Activated CD8-positive, alpha-beta memory T cell treated with anti-CD3 and anti-CD28 coated beads, Interleukin-2, amount 50 U/mL, for 24 hours (primary cell): Measurements from ENCODE around the gene TMC1.
"Not testable (repeated sequence)": the region's sequence is repeated elsewhere in the genome, so short reads cannot be mapped to it uniquely, and the experiment has no call there.

Source experiments
- DNase-seq: peaks from one replicate; pipeline ENCODE4 v3.0.0-alpha.2; 2020; ENCODE audit errors: extremely low read depth

Gene TMC1

GRCh38 chr9:72526901-72527800 lies 5.7 kb downstream of the TMC1 start:
- DNase-seq, result peak; percentile 43

DNA sequence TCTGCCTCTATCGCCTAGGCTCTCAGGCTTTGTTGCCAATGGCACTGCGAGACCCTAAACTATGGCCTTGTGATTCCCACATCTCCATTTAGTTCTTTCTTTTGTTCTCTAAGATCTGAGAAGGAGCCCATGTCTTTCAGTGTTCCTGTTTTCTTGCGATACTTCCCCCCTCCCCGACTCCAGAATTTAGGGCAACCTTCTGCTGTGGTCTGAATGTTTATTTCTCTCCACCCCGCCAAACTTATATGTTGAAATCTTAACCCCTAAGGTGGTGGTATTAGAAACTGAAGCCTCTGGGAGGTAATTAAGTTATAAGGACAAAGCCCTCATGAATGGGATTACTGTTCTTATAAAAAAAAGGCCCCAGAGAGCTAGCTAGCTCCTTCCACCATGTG lies 6.4 kb downstream of the TMC1 start:
- no peak for DNase-seq

GRCh38 chr9:72529531-72529930 lies 8.1 kb downstream of the TMC1 start:
- no peak for DNase-seq

GRCh38 chr9:72533322-72533721 lies 11.9 kb downstream of the TMC1 start:
- no peak for DNase-seq

- no peak for DNase-seq
Measured at GRCh38 chr9:72534931-72535330, 13.5 kb downstream of the TMC1 start.

- no peak for DNase-seq
Measured at GRCh38 chr9:72537011-72537545, 15.7 kb downstream of the TMC1 start.

DNA sequence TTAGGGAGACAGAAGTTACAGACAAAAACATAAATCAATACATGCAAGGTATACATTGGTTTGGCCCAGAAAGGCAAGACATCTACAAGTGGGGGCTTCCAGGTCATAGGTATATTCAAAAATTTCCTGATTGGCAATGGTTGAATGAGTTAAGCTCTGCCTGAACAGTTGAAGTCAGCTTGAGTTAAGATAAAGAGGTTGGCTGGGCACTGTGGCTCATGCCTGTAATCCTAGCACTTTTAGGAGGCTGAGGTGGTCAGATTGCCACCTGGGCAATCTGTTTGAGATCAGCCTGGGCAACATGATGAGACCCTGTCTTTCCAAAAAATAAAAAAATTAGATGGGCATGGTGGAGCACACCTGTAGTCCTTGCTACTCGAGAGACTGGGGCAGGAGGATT lies 16.3 kb downstream of the TMC1 start:
- DNase-seq, result no peak

- DNase-seq, result no peak
Measured at GRCh38 chr9:72538921-72539702, 17.7 kb downstream of the TMC1 start.

- no peak for DNase-seq
Measured at GRCh38 chr9:72539824-72540347, 18.5 kb downstream of the TMC1 start.

GRCh38 chr9:72540348-72540873 lies 19.0 kb downstream of the TMC1 start:
- DNase-seq, result no peak

GRCh38 chr9:72542537-72542833 lies 21.1 kb downstream of the TMC1 start:
- not testable (repeated sequence) for DNase-seq

DNA sequence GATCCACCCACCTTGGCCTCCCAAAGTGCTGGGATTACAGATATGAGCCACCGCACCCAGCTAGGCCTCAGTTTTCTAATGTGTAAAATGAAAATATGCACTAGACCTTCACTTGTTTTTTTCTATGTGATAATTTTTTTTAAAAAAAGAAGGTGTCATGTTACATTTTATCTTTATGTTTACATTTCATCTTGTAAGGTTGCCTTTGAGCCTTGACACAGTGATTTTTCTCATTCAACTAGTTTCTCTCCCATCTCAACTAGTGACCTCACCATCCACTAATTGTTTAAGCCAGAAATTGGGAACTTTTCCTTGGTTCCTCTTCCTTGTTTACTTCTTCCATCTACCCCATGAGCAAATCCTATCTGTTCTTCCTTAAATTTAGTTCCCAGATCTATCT lies 21.5 kb downstream of the TMC1 start:
- no peak for DNase-seq

GRCh38 chr9:72551306-72551705 lies 29.9 kb downstream of the TMC1 start:
- DNase-seq, result no peak

DNA sequence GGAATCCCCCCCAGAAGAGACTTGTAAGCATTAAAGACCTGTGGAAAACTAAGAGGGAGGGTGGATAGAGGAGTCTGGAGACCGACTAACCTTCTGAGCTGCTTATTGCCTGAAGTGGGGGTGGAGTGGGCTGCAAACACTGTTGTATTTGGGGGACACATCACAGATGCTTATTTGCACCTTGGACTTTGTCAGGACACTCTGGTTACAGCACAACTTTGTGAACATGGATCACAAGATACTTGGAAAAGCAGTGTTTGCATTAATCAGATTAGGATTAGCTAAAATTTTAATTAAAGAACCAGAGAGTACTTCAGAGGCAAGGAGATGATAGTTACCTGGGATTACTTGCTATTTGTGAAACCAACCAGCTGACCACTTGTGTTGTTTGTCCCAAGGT lies 30.9 kb downstream of the TMC1 start:
- DNase-seq, result no peak

GRCh38 chr9:72554221-72554641 lies 32.8 kb downstream of the TMC1 start:
- DNase-seq, result no peak

- peak; percentile 23 for DNase-seq
Measured at GRCh38 chr9:72557549-72557948, 36.1 kb downstream of the TMC1 start.

- DNase-seq, result no peak
Measured at GRCh38 chr9:72560086-72560485, 38.7 kb downstream of the TMC1 start.

DNA sequence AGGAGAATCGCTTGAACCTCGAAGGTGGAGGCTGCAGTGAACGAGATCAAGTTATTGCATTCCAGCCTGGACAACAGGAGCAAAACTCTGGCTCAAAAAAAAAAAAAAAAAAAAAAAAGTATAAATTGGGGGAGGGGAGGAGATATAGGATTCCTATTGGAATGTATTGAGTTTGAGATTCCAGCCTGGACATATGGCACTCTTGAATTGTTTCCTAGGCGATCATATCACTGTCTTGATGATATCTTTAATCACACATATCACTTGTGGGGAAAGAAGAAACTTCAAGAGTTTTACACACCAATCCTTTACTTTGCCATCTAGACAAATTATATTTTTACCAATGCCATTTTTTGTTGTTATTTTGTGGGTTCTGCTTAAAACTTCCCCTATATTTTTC lies 42.4 kb downstream of the TMC1 start:
- DNase-seq, result no peak

DNA sequence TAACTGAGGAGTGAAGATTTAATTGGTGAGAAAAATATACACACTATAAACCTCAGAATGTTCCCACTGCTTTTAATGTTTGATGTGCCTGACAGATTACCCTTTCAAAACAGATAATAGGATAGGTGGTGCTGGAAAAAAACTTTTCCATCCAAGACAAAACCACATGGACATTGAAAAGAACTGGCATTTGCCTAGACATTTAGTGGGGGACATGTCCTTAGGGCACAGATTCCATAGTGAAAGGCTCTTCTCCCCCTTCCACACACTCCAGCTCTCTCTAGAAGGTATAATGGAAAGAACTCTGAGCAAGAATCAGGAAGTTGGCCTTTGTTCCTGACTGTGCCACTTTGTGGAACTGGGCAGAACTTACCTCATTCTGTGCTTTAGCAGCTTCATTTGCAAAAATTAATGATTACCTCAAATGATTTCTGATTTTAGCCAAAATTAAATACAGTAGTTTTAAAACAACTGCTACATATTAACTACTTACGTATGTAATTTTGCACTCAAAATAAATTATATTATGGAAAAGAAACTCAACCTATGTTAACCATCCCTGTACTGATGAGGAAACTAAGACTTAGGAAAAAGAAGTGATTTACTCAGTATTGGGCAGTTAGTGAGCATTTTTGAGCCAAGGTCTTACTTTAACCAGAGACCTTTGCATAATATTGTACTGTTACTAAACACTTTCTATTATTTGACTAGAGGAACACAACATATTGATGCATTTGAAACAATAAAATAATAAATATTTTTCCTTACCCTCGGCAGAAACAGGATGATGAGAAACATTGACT lies 43.3 kb downstream of the TMC1 start:
- no peak for DNase-seq

DNA sequence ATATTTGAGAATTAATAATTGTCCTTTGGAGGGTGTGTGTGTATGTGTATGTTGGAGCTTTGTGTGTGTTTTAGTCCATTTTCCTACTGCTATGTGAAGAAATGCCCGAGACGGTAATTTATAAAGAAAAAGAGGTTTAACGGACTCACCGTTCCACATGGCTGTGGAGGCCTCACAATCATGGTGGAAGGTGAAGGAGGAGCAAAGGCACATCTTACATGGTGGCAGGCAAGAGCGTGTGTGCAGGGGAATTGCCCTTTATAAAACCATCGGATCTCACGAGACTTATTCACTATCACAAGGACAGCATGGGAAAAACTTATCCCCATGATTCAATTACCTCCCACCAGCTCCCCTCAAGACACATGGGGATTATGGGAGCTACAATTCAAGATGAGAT lies 44.1 kb downstream of the TMC1 start:
- DNase-seq, result no peak

- DNase-seq, result no peak
Measured at GRCh38 chr9:72574156-72574810, 52.9 kb downstream of the TMC1 start.
